Calu3 (cell line): ENCODE measurements around the gene PHEX. TPM values are rescaled to one million over a fixed set of nuclear protein-coding genes. Genes with fewer than 3 reads are reported as not detected.

ENCODE experiments used
- BruUV-seq: library from RNA; stranded (reverse); fragments of 400-500 nt; replicated peaks from 2 replicates; lab custom pipeline; 2021; lab: Mats Ljungman, UMichigan
- CTCF ChIA-PET: fragments of 300-600 bp; sonication (Branson Sonifier 250); formaldehyde crosslinking; loops from one replicate; lab custom pipeline; 2022; ENCODE audit warnings: antibody characterized with exemption; lab: Charles Lee
- DNase-seq: peaks from one replicate; pipeline ENCODE4 v3.0.0; 2022
- H3K27ac Mint-ChIP-seq: one replicate; pipeline ENCODE4 v1.8.0; 2022; ENCODE audit warnings: mixed read lengths; ENCODE audit not compliant: unreplicated experiment
- H3K27me3 Mint-ChIP-seq: one replicate; pipeline ENCODE4 v1.8.0; 2022; ENCODE audit warnings: mixed read lengths; ENCODE audit not compliant: unreplicated experiment
- H3K36me3 Mint-ChIP-seq: one replicate; pipeline ENCODE4 v1.8.0; 2022; ENCODE audit warnings: mild to moderate bottlenecking, moderate library complexity, mixed read lengths; ENCODE audit not compliant: insufficient read depth, unreplicated experiment
- H3K4me1 Mint-ChIP-seq: one replicate; pipeline ENCODE4 v1.8.0; 2022; ENCODE audit warnings: mild to moderate bottlenecking, low read depth, mixed read lengths; ENCODE audit not compliant: unreplicated experiment
- H3K4me3 Mint-ChIP-seq: one replicate; pipeline ENCODE4 v1.8.0; 2022; ENCODE audit warnings: mild to moderate bottlenecking, low read depth, moderate library complexity, mixed read lengths; ENCODE audit not compliant: unreplicated experiment
- H3K9me3 Mint-ChIP-seq: one replicate; pipeline ENCODE4 v1.8.0; 2022; ENCODE audit warnings: low read depth, mixed read lengths; ENCODE audit not compliant: unreplicated experiment
- intact Hi-C: fragments of 100-400 bp; cut with micrococcal nuclease; formaldehyde crosslinking; loops from one replicate; pipeline ENCODE4 v1.10.0; 2022; ENCODE audit not compliant: unreplicated experiment
- total RNA-seq: library from RNA; stranded (reverse); gene quantifications from 2 replicates; pipeline ENCODE4 v1.2.3, GENCODE V29; 2022
- TF ChIP-seq, protein P1 (sequence below): fragments of 200-600 bp; IDR thresholded peaks from one replicate; pipeline ENCODE4 v1.8.0; 2022; ENCODE audit warnings: antibody characterized with exemption; ENCODE audit not compliant: unreplicated experiment

The PHEX gene
- total RNA-seq, 1 experiment from 2014 or later, result 0.57 TPM

DNA sequence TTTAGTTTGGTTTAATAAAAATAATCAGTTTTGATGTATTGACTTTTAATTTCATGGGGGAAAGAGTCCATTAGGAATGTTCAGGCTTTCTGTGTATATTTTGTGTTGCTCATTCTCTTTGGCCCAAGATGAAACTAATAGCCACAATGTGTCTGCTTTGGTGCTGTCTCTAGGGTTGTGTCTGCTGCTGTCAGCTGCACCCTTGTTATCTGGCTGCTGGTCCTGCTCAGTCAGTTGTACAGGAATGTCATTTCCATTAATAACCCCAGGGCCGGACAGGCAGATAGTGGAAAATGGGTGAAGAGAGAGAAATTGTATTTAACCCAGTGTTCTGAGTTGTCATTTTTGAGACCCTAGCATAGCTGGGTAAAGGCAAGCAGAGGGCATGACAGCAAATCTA is 115.1 kb downstream of the PHEX start:
- CTCF ChIA-PET, result no interaction called here
- no peaks in the 10 kb centered on the region for H3K9me3 Mint-ChIP-seq
- H3K27ac Mint-ChIP-seq, result no peak overlapping the region
- BruUV-seq, result no TSS peak
- TF ChIP-seq, protein P1, sequence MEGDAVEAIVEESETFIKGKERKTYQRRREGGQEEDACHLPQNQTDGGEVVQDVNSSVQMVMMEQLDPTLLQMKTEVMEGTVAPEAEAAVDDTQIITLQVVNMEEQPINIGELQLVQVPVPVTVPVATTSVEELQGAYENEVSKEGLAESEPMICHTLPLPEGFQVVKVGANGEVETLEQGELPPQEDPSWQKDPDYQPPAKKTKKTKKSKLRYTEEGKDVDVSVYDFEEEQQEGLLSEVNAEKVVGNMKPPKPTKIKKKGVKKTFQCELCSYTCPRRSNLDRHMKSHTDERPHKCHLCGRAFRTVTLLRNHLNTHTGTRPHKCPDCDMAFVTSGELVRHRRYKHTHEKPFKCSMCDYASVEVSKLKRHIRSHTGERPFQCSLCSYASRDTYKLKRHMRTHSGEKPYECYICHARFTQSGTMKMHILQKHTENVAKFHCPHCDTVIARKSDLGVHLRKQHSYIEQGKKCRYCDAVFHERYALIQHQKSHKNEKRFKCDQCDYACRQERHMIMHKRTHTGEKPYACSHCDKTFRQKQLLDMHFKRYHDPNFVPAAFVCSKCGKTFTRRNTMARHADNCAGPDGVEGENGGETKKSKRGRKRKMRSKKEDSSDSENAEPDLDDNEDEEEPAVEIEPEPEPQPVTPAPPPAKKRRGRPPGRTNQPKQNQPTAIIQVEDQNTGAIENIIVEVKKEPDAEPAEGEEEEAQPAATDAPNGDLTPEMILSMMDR, result no peak
- no peaks in the 10 kb centered on the region for H3K36me3 Mint-ChIP-seq
- H3K4me3 Mint-ChIP-seq, result no peak overlapping the region
- intact Hi-C loops, result no loop called here
- DNase-seq, result no peak
- H3K4me1 Mint-ChIP-seq, result no peaks in the 10 kb centered on the region
- H3K27me3 Mint-ChIP-seq, result no peaks in the 10 kb centered on the region

DNA sequence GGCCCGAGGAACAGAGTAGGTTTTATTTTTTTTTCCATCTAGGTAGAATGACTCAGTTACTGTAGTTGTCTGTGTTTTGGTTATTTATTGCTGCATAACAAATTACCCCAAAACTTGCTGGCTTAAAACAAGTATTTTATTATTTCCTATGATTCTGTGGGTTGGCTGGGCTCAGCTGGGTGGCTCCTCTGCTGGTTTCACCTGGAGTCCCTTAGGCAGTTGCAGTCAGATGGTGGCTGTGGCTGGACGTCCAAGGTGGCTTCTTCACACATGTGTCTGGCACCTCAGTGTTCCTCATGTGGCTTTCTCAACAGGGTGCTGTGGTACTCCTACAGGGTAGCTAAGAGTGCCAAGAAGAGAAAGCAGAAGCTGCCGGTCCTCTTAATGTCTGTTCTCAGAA is 115.8 kb downstream of the PHEX start:
- no peaks in the 10 kb centered on the region for H3K27me3 Mint-ChIP-seq
- no peak overlapping the region for H3K4me3 Mint-ChIP-seq
- intact Hi-C loops, result no loop called here

DNA sequence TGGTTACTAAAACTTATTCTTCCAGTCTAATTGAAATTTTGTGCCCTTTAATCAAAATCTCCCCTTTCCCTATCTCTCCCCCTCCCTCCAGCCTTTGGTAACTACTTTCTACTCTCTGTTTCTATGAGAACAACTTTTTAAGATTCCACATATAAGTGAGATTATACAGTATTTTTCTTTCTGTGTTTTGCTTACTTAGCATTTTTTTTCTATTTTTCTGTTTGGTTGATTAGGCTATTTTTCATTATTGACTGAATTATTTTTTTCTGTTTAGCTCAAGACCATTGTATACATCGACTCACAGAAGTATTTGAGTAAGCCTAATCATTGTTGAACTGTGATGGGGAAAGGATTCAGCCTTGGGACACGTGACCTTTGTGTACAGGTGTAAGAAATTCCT is 116.4 kb downstream of the PHEX start:
- no TSS peak for BruUV-seq
- TF ChIP-seq, protein P1, result no peak
- H3K4me3 Mint-ChIP-seq, result no peak overlapping the region
- H3K9me3 Mint-ChIP-seq, result no peaks in the 10 kb centered on the region
- intact Hi-C loops, result no loop called here
- no peaks in the 10 kb centered on the region for H3K4me1 Mint-ChIP-seq
- no peak overlapping the region for H3K27ac Mint-ChIP-seq
- DNase-seq, result no peak
- no peaks in the 10 kb centered on the region for H3K27me3 Mint-ChIP-seq
- CTCF ChIA-PET, result no interaction called here
- H3K36me3 Mint-ChIP-seq, result no peaks in the 10 kb centered on the region

More for the DNA sequence above, 115.8 kb downstream of the PHEX start:
- H3K36me3 Mint-ChIP-seq, result no peaks in the 10 kb centered on the region
- TF ChIP-seq, protein P1, result no peak
- BruUV-seq, result no TSS peak
- no peak overlapping the region for H3K27ac Mint-ChIP-seq
- H3K9me3 Mint-ChIP-seq, result no peaks in the 10 kb centered on the region
- H3K4me1 Mint-ChIP-seq, result no peaks in the 10 kb centered on the region
- DNase-seq, result no peak
- CTCF ChIA-PET, result no interaction called here

DNA sequence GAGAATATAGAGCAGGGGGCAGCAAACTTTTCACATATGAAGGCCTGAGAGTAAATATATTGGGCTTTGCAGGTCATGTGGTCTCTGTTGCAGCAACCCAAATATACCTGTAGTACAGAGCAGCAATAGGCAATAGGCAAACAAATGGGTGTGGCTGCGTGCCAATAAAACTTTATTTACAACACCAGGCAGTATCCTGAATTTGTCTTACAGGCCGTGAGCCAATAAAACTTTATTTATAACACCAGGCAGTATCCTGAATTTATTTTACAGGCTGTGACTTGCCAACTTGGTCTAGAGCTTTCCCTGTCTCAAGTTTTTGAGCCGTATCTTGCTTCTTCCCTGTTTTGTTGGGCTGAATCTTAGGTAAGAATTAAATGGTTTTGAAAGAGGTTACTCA is 118.2 kb downstream of the PHEX start:
- Mint-ChIP-seq H3K27me3 (no peaks in the 10 kb centered on the region), H3K4me3 (no peak overlapping the region), H3K4me1 (no peaks in the 10 kb centered on the region), H3K9me3 (no peaks in the 10 kb centered on the region), H3K36me3 (no peaks in the 10 kb centered on the region), H3K27ac (no peak overlapping the region)
- intact Hi-C loops, result no loop called here
- no TSS peak for BruUV-seq
- DNase-seq, result no peak
- TF ChIP-seq, protein P1, result no peak
- CTCF ChIA-PET, result no interaction called here
